Renal cortex interstitium (tissue), 15 donors: ENCODE measurements around the gene LOXL1. TPM values are rescaled to one million over a fixed set of nuclear protein-coding genes. Genes with fewer than 3 reads are reported as not detected.

Experiments
- DNase-seq, 11 donors: peaks; one replicate each; pipeline ENCODE4 v3.0.0-alpha.2; 2013; ENCODE audit warnings: low read depth in 9 of 11, low spot score in 4 of 11; ENCODE audit errors: extremely low read depth in 1 of 11
- long read RNA-seq, 16 experiments: transcript quantifications; one replicate each; lab custom pipeline, GENCODE V29; 2026
- polyA plus RNA-seq, 3 donors: library from polyadenylated mRNA; unstranded; fragments of 120-200 nt; gene quantifications; one replicate each; pipeline ENCODE4 v1.2.1, GENCODE V29; 2013; ENCODE audit not compliant: insufficient read length in 3 of 3

The LOXL1 gene, protein sequence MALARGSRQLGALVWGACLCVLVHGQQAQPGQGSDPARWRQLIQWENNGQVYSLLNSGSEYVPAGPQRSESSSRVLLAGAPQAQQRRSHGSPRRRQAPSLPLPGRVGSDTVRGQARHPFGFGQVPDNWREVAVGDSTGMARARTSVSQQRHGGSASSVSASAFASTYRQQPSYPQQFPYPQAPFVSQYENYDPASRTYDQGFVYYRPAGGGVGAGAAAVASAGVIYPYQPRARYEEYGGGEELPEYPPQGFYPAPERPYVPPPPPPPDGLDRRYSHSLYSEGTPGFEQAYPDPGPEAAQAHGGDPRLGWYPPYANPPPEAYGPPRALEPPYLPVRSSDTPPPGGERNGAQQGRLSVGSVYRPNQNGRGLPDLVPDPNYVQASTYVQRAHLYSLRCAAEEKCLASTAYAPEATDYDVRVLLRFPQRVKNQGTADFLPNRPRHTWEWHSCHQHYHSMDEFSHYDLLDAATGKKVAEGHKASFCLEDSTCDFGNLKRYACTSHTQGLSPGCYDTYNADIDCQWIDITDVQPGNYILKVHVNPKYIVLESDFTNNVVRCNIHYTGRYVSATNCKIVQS
- polyA plus RNA-seq, result 10 to 100 TPM; 64.1 to 84.0 (median 77.1) TPM
- long read RNA-seq, donor 1, transcript LOXL1-201 (7 exons, 2,351 nt), result major isoform, 18 of 20 reads
- long read RNA-seq, donor 1, partial matches to known transcripts, result 0 of 20 reads
- long read RNA-seq, donor 1, other reads (novel, unspliced or antisense), result 0 of 20 reads
- long read RNA-seq, donor 2, partial matches to known transcripts, result 0 of 5 reads
- long read RNA-seq, donor 2, other reads (novel, unspliced or antisense), result 0 of 5 reads
- long read RNA-seq, donor 3, transcript LOXL1-201 (7 exons, 2,351 nt), result major isoform, 27 of 34 reads
- long read RNA-seq, donor 3, partial matches to known transcripts, result 0 of 34 reads
- long read RNA-seq, donor 3, other reads (novel, unspliced or antisense), result 6 of 34 reads
- long read RNA-seq, donor 4, transcript LOXL1-201 (7 exons, 2,351 nt), result major isoform, 5 of 5 reads
- long read RNA-seq, donor 4, partial matches to known transcripts, result 0 of 5 reads
- long read RNA-seq, donor 4, other reads (novel, unspliced or antisense), result 0 of 5 reads
- long read RNA-seq, donor 5, result 0 reads
- long read RNA-seq, donor 6, transcript LOXL1-201 (7 exons, 2,351 nt), result major isoform, 10 of 15 reads
- long read RNA-seq, donor 6, partial matches to known transcripts, result 0 of 15 reads
- long read RNA-seq, donor 6, other reads (novel, unspliced or antisense), result 5 of 15 reads
- long read RNA-seq, donor 7, transcript LOXL1-201 (7 exons, 2,351 nt), result major isoform, 10 of 12 reads
- long read RNA-seq, donor 7, partial matches to known transcripts, result 0 of 12 reads
- long read RNA-seq, donor 7, other reads (novel, unspliced or antisense), result 0 of 12 reads
- long read RNA-seq, donor 8, result 0 reads
- long read RNA-seq, donor 9, transcript LOXL1-201 (7 exons, 2,351 nt), result major isoform, 8 of 8 reads
- long read RNA-seq, donor 9, partial matches to known transcripts, result 0 of 8 reads
- long read RNA-seq, donor 9, other reads (novel, unspliced or antisense), result 0 of 8 reads
- long read RNA-seq, donor 10, transcript LOXL1-201 (7 exons, 2,351 nt), result major isoform, 10 of 10 reads
- long read RNA-seq, donor 10, partial matches to known transcripts, result 0 of 10 reads
- long read RNA-seq, donor 10, other reads (novel, unspliced or antisense), result 0 of 10 reads
- long read RNA-seq, donor 11, transcript LOXL1-201 (7 exons, 2,351 nt), result major isoform, 15 of 16 reads
- long read RNA-seq, donor 11, partial matches to known transcripts, result 0 of 16 reads
- long read RNA-seq, donor 11, other reads (novel, unspliced or antisense), result 0 of 16 reads
- long read RNA-seq, donor 12, partial matches to known transcripts, result 0 of 3 reads
- long read RNA-seq, donor 12, other reads (novel, unspliced or antisense), result 0 of 3 reads
- long read RNA-seq, donor 13, result 0 reads
- long read RNA-seq, donor 14, transcript LOXL1-201 (7 exons, 2,351 nt), result major isoform, 18 of 18 reads
- long read RNA-seq, donor 14, partial matches to known transcripts, result 0 of 18 reads
- long read RNA-seq, donor 14, other reads (novel, unspliced or antisense), result 0 of 18 reads
- long read RNA-seq, donor 15, transcript LOXL1-201 (7 exons, 2,351 nt), result major isoform, 6 of 6 reads
- long read RNA-seq, donor 15, partial matches to known transcripts, result 0 of 6 reads
- long read RNA-seq, donor 15, other reads (novel, unspliced or antisense), result 0 of 6 reads
- long read RNA-seq, donor 16, transcript LOXL1-201 (7 exons, 2,351 nt), result major isoform, 31 of 43 reads
- long read RNA-seq, donor 16, partial matches to known transcripts, result 0 of 43 reads
- long read RNA-seq, donor 16, other reads (novel, unspliced or antisense), result 11 of 43 reads

DNA sequence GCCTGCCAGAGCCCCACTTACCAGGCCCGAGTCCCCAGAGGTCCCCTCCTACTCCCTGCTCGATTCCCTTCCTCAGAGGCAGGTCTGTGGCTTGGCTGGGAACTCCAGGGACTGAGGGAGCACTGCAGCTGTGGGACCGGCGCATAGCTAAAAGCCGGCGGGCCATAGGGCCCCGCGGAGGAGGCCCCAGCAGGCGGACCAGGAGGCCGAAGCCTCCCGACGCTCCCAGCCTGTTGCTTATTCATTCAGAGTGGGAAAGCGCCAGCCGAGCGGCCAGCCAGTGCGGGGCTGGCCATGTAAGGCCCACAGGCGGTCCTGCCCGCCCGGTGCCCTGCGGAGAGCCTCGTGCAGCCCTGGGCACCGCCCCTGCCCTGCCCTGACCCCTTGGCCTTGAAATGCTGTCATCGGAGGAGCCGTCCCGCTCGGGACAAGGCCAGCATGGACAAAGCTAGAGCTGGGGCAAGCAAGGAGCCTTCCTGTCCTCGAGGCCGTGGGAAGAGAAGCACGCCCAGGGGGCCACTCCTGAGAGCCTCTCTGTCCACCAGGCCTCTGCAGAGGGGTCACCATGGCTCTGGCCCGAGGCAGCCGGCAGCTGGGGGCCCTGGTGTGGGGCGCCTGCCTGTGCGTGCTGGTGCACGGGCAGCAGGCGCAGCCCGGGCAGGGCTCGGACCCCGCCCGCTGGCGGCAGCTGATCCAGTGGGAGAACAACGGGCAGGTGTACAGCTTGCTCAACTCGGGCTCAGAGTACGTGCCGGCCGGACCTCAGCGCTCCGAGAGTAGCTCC lies at the start of gene LOXL1:
LOXL1 (plus strand) TSS at position 244 of the 784 bp plus-strand sequence; CDS start at position 566, 322 bp downstream.
- DNase-seq, result peak in 8 of 11 donors; percentile 66 to 70 (median 70)

DNA sequence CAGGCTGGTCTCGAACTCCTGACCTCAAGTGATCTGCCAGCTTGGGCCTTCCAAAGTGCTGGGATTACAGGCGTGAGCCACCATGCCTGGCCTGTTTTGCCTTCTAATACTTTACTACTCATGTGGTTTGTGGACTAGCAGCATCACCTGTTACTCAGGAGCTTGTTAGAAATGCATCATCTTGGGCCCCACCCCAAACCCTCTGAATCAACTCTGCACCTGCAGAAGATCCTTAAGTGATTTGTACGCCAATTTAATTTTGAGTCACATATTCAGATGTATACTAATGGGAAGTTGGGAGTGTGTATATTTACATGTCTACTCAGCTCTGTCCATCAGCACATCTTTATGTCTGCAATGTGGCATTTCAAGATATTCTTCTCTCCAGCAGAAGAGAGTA lies 46.8 kb upstream of the LOXL1 start:
- no peak for DNase-seq

DNA sequence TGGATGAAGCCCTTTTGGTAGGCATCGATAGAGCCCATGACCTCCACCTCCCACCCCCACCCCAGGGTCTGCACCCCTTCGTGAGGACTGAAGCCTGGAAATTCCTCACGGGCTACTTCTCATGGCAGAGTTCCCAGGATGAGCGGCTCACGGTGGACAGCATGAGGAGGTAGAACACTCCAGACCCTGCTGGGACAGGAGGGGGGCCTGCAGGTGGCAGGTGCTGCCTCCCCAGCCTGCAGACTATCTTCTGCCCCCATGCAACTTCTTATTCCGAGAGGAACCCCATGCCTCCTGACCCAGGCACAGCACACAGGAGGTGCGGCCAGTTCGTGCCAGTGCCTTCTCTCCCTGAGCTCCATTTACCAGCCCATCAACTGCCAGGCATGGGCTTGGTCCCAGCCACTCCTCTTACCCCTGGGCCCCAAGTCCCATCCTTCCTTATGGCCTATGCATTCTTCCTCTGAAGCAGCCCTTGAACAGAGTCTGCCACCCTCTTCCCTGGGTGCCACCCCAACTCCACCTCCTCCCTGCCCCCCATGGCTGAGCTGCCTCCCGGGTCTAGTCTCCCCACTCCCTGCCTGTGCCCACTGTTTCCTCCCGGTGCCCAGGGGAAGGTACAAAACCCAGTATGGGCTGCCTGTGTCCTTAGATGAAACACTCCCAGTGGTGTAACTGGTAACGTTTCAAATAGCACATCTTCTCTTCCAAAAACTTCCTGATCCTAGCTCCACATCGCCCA lies 44.5 kb upstream of the LOXL1 start:
- DNase-seq, result no peak

DNA sequence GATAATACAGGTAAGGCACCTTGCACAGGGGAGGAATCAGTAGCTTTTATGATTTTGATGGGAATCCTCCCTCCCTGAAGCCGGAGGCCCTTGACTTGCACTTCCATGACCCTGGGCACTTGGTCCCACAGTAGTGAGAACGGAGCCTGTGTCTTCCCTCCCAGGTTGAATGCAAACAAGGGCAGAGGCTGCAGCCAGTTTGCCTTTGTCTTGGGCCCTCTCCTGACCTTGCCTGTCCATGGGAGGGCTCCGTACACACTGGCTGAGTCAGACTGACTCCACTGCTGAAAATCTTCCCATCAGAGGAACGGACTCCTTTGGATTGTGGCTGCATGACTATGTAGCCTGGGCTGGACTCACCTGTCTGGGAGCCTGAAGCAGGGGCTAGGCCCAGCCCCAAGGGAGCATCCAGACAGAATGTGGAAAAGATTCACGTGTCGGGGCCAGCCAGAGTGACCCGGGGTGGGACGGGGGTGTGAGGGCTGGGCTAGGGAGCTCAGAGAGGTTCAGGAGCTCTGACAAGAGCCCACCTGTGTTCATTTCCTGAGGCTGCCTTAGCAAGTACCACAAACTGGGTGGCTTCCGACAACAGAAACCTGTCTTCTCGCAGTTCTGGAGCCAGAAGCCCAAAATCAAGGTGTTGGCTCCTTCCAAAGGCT lies 43.4 kb upstream of the LOXL1 start:
- DNase-seq, result no peak

DNA sequence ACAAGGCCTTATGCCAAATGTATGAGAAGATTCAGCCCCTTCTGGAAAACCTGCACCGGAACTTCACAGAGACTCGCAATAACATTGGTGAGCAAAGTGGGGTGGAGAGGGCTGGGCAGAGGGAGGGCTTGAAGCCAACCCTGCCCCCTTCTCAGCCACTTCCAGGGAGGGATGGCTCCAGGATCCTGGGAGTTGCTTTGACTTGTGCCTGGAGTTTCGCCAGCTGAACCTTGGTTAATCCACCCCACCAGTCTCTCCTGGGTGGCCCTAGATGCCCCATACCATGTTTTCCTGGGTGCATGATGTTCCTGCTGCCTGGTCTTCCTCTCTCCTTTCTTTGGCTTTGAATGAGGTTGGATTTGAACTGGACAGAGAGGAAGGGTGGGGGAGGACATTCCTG lies 42.1 kb upstream of the LOXL1 start:
- DNase-seq, result no peak

DNA sequence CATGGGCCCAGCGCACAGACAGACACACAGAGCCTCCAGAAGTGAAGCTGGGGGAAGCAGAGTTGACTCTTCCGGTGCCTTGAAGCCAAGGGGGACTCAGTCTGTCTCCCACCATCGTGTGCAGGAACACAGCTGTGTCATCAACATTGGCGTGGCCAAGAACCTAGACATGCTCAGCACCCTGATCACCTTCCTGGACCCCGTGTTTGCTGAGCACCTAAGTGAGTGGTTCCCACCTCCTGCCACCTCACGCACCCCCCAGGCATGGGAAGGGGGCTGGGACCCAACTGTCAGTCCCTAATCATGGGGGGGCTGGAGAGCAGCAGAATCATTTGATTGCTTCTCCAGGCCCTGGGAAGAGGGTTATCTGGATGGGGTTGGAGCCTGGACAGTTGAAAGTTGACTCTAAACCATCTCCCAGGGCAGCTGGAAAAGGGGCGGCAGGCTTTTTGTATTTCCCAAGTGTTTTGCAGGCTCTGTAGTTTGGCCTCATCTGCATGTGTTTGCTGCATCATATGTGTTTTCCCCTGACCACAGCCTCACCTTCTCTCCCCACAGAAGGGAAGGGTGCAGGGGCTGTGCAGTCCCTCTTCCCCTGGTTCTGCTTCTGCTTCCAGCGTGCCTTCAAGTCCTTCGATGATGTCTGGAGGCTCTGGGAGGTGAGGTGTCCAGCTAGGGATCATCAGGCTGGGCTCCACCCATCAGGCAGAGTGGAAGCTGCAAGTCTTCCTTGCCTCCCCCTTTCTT lies 40.1 kb upstream of the LOXL1 start:
- DNase-seq, result no peak

DNA sequence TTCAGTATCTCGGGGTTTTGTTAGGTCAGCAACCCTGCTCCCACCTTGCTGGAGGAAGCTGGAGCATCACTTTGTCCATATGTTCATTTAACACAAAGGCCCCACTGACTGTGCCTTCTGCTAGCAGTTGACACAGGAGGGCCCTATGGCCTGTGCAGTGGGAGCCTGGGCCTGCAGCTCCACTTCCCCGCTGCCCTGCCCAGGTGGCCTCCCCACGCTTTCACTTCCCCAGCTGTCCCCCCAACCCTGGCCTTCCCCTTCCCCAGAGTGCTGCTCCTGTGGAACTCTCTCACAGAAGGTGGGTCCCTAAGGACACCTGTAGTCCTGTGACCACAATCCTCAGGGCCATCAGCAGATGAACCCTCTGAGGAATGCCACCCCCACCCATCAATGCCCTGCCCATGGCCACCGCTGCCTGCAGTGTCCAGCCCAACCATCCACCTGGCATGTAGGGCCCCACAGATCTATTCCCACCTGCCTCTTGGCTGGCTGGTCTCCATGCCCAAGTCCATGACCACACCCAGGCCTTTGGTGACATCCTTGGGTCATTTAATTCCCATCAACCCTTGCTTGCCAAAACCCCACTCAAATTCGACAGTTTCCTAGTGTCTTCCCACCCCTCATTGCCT lies 39.4 kb upstream of the LOXL1 start:
- DNase-seq, result no peak

DNA sequence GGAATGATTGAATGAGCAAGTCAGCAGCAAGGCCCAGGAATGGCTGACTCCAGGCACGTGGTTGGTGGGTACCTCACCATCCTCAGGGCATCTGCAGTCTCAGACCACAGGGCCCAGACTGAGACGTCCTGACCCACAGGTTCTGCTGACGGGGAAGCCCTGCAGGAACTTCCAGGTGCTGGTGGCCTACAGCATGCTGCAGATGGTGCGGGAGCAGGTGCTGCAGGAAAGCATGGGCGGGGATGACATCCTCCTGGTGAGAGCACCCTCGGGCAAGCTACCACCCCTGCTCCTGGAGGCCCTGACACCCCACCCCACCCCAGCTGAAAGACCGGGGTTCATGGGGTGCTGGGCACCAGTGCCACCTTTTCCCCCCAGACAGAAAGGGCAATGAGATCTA lies 38.8 kb upstream of the LOXL1 start:
- no peak for DNase-seq

DNA sequence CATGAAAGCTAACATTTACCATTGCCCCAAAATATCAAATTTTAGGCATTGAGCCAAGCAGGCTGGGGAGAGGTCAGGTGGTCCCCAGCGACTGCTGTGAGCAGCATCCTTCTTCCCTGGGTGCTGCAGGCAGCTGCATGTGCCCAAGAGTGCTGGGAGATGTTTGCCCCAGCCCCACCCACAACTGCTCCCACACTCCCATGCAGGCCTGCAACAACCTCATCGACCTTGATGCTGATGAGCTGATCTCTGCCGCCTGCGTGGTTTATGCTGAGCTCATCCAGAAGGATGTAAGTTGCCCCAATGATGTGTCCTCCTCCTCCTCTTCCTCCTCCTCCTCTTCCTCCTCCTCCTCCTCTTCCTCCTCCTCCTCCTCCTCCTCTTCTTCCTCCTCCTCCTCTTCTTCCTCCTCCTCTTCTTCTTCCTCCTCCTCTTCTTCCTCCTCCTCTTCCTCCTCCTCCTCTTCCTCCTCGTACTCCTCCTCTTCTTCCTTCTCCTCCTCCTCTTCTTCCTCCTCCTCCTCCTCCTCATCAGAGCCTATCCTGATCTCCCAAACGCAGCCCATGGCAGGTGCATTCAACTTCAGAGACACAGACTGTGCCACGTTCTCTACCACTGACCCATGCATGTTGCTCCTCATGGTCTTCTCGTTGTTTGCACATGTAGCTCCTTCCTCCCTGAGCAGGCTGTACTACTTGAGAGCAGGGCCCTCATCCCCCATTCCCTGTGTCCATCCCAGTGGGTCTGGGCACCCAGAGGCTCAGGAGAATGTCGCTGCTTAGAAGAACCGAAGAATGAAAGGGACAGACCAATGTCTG lies 37.8 kb upstream of the LOXL1 start:
- DNase-seq, result no peak

DNA sequence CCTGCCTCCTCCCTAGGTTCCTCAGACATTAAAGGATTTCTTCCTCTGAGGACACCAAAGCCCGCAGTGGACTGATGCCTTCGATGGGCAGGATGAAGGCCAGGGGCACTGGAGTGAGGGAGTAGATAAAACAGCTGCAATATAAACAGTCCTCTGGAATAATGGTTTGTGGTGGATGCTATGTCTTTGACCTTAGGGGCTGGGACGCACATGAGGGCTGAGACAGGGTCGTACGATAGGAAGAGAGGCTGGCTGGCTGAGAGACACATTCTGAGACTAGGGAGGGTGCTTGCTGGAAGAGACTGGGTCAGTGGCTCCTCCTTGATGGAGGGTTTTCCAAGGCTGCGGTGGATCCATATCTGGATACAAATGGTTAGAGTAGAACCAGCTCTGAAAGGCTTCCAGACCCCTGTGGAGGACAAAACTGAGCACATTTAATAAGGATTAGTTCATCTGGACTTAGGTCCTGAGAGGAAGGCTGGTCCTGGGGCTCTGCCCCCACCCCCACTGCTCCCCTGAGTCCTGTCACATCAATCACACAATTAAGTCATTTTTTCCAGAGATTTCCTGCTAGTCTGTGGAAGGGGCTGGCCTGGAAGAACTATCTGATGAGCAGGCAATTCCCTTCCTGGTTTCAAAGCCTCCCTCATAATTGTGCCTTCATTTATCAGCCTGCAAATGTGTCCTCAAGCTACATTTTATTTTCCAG lies 37.1 kb upstream of the LOXL1 start:
- DNase-seq, result no peak

DNA sequence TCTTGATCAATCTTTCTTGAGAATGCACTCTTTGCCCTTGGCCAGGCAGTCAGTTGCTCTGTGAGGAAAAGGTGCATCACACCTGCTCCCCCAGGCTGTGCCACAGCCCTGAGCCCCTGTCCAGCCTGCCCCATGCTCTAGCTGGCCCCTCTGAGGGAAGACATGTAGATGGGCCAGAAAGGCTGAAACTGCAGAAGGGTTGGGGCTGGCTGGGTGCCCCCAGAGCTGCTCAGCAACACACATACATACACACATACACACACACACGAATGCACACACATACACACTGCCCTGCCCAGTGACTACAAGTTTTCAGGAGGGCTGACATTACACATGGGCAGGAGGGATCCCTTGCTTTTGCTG lies 36.5 kb upstream of the LOXL1 start:
- DNase-seq, result no peak

DNA sequence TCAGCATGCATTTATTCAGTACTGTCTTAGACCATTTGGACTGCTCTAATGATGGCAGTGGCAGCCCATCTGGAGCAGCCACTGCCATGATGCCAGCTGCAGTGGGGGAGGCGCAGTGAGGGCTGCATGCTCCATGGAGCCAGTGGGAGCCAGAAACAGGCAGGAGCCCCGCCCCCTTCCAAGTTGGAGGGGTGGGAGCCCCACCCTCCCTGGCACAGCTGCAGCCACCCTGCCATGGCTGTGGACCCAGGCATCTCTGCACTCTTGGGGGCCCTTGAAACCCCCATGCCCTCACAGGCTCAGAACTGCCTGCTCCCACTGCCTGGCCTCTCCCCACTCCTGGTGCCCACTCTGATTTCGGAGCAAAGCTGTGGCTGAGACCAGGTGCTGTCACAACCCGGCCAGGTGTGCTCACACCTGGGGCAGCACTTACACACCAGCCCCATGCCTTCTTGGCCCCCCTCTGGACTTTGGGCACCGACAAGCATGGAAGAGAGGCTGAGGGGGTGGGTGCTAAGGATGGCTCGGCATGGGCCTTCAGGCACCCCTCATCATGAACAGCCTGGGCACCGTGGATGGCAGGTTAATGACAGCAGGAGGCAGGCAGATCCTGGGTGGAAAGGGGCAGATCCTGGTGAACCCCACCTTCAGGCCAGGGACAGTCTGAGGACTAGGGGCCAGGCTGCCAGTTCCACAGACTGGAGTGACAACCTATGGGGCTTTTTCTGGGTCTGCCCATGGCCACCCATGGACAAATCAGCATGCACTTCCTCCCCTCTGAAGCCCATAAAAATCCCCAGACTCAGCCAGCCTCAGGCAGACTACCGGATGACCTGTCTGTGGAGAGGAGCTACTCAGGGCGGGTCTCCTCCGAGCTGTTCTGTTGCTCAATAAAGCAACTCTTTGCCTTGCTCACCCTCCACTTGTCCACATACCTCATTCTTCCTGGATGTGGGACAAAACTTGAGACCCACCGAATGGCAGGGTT lies 34.6 kb upstream of the LOXL1 start:
- DNase-seq, result no peak
